Activated CD8-positive, alpha-beta T cell treated with anti-CD3 and anti-CD28 coated beads for 36 hours (primary cell): Measurements from ENCODE around the gene WFIKKN2. TPM values are rescaled to one million over a fixed set of nuclear protein-coding genes. Genes with fewer than 3 reads are reported as not detected.

Experiments
- ATAC-seq: fragments of 200-7000 bp; cut with Tn5 transposase; one replicate; pipeline ENCODE4 v1.10.0; 2021; ENCODE audit warnings: mild to moderate bottlenecking, moderate library complexity
- CTCF ChIA-PET: fragments of 350-600 bp; sonication (Branson Sonifier 250); formaldehyde crosslinking; loops from one replicate; lab custom pipeline; 2021; ENCODE audit warnings: antibody characterized with exemption; lab: Charles Lee
- POLR2A ChIA-PET: fragments of 350-600 bp; sonication (Branson Sonifier 250); formaldehyde crosslinking; loops from one replicate; lab custom pipeline; 2021; ENCODE audit warnings: antibody characterized with exemption; lab: Charles Lee
- DNase-seq: peaks from one replicate; pipeline ENCODE4 v3.0.0-alpha.2; 2020
- H3K27ac Mint-ChIP-seq: one replicate; pipeline ENCODE4 v1.8.0; 2021; ENCODE audit warnings: mild to moderate bottlenecking, mixed read lengths
- H3K27me3 Mint-ChIP-seq: one replicate; pipeline ENCODE4 v1.8.0; 2021; ENCODE audit warnings: mixed read lengths
- H3K36me3 Mint-ChIP-seq: one replicate; pipeline ENCODE4 v1.8.0; 2021; ENCODE audit warnings: low read depth, mixed read lengths
- H3K4me1 Mint-ChIP-seq: one replicate; pipeline ENCODE4 v1.8.0; 2021; ENCODE audit warnings: low read depth, mixed read lengths
- H3K4me3 Mint-ChIP-seq: one replicate; pipeline ENCODE4 v1.8.0; 2021; ENCODE audit warnings: mild to moderate bottlenecking, moderate library complexity, mixed read lengths
- H3K9me3 Mint-ChIP-seq: one replicate; pipeline ENCODE4 v1.8.0; 2021; ENCODE audit warnings: mixed read lengths
- CTCF ChIP-seq: fragments of 200-600 bp; IDR thresholded peaks from one replicate; pipeline ENCODE4 v1.8.0; 2022; ENCODE audit warnings: antibody characterized with exemption, mild to moderate bottlenecking
- intact Hi-C: fragments of 100-400 bp; cut with micrococcal nuclease; formaldehyde crosslinking; loops from one replicate; pipeline ENCODE4 v1.10.0; 2022
- total RNA-seq, 2 experiments: library from RNA; stranded (reverse); gene quantifications; one replicate each; pipeline ENCODE4 v1.2.3, GENCODE V29; 2021

WFIKKN2 gene
- total RNA-seq, 2 experiments from 2014 or later = not detected

- peaks cover 9% of the 10 kb centered on the region for H3K4me1 Mint-ChIP-seq
- H3K36me3 Mint-ChIP-seq = no peaks in the 10 kb centered on the region
- no peaks in the 10 kb centered on the region for H3K27me3 Mint-ChIP-seq
- ChIA-PET CTCF (interaction anchor here (1.0 kb wide), 1 partner anchor 39 kb away, joined by 3 read pairs; no protein-coding TSS in a partner anchor), POLR2A (interaction anchor here (5.0 kb wide), 1 partner anchor 26 kb away, joined by 15 read pairs; the partner anchor contains the start of gene TOB1)
- TF ChIP-seq CTCF = no peak
- H3K27ac Mint-ChIP-seq = no peak overlapping the region
- no peaks in the 10 kb centered on the region for H3K9me3 Mint-ChIP-seq
- DNase-seq (no peak), ATAC-seq (no peak)
- no peak overlapping the region for H3K4me3 Mint-ChIP-seq
- intact Hi-C loops = no loop called here
These were observed 56.2 kb downstream of the WFIKKN2 start for GRCh38 chr17:50891577-50891989.

Other genes starting within 250 kb of the WFIKKN2 start
- not detected for gene ABCC3, start 200.7 kb upstream of the WFIKKN2 start, total RNA-seq
- 10 to 100 TPM; 26.3 to 27.3 TPM for gene ANKRD40, start 127.7 kb upstream of the WFIKKN2 start, total RNA-seq
- 100 to 1,000 TPM; 148 to 160 TPM for gene LUC7L3, start 116.0 kb upstream of the WFIKKN2 start, total RNA-seq
- not detected for gene ANKRD40CL, start 68.1 kb upstream of the WFIKKN2 start, total RNA-seq
- gene TOB1, start 30.8 kb downstream of the WFIKKN2 start, total RNA-seq = 10 to 100 TPM; 34.4 to 40.5 TPM